Colonic mucosa (tissue), 4 donors: Measurements from ENCODE around the gene RPS19. TPM values are rescaled to one million over a fixed set of nuclear protein-coding genes. Genes with fewer than 3 reads are reported as not detected.
"Not testable (repeated sequence)": the region's sequence is repeated elsewhere in the genome, so short reads cannot be mapped to it uniquely, and the experiment has no call there.

Source experiments
- DNase-seq: peaks from one replicate; pipeline ENCODE4 v3.0.0-alpha.2; 2020
- H3K27ac ChIP-seq: fragments of 200-600 bp; one replicate; pipeline ENCODE4 v1.8.0; 2021
- H3K27me3 ChIP-seq: fragments of 200-600 bp; one replicate; pipeline ENCODE4 v1.8.0; 2021
- H3K36me3 ChIP-seq: fragments of 200-600 bp; one replicate; pipeline ENCODE4 v1.8.0; 2021
- H3K4me1 ChIP-seq: fragments of 200-600 bp; one replicate; pipeline ENCODE4 v1.8.0; 2021; ENCODE audit warnings: mild to moderate bottlenecking
- H3K4me3 ChIP-seq: fragments of 200-600 bp; one replicate; pipeline ENCODE4 v1.8.0; 2021
- H3K9ac ChIP-seq, 2 donors: one replicate each; pipeline ENCODE4 v1.7.0; 2013; ENCODE audit warnings: control low read depth in 2 of 2, low read depth in 2 of 2, low read length in 2 of 2
- H3K9me3 ChIP-seq: fragments of 200-600 bp; one replicate; pipeline ENCODE4 v1.8.0; 2021
- CTCF ChIP-seq: fragments of 200-600 bp; IDR thresholded peaks from one replicate; pipeline ENCODE4 v1.8.0; 2022; ENCODE audit warnings: antibody characterized with exemption, mild to moderate bottlenecking
- intact Hi-C: fragments of 100-400 bp; cut with DNase I; formaldehyde crosslinking; loops from one replicate; pipeline ENCODE4 v1.14.1; 2022
- total RNA-seq, 2 donors: library from RNA; stranded (reverse); fragmentation: NEBNext Ultra II Directional in 1 of 2; extraction: Animal tissue kit (Norgen Biotek cat#: 25700) in 1 of 2; gene quantifications; one replicate each; pipeline ENCODE4 v1.2.1, GENCODE V29; 2021
- donor health status: healthy.
- donor health status: DM: no; HTN: no; CAD: no.
- donor health status: DM: no; HTN: no; CAD: no.

Gene RPS19
- total RNA-seq, 2 donors from 2014 or later, result 1,710 to 2,039 TPM

- H3K27me3 ChIP-seq, result no peaks in the 10 kb centered on the region
- H3K36me3 ChIP-seq, result peaks cover 30% of the 10 kb centered on the region
- no peak for DNase-seq
- H3K9ac ChIP-seq, result no peak overlapping the region
- TF ChIP-seq CTCF, result no peak
- no peak overlapping the region for H3K27ac ChIP-seq
- intact Hi-C loops, result no loop called here
- no peaks in the 10 kb centered on the region for H3K9me3 ChIP-seq
- H3K4me3 ChIP-seq, result no peak overlapping the region
- H3K4me1 ChIP-seq, result peaks cover 5% of the 10 kb centered on the region
Observed at GRCh38 chr19:41869374-41869955, 9.4 kb downstream of the RPS19 start.

- intact Hi-C loops, result loop anchor here (5.0 kb wide), 1 partner anchor 82 kb away; no protein-coding TSS in a partner anchor
- Histone ChIP-seq H3K4me3 (no peak overlapping the region), H3K36me3 (peaks cover 25% of the 10 kb centered on the region), H3K4me1 (peaks cover 5% of the 10 kb centered on the region), H3K9ac (peak overlapping the region in 1 of 2 donors; percentile 28), H3K9me3 (no peaks in the 10 kb centered on the region), H3K27me3 (no peaks in the 10 kb centered on the region), H3K27ac (peak overlapping the region; percentile 26)
- DNase-seq, result no peak
- TF ChIP-seq CTCF, result no peak
Observed at GRCh38 chr19:41870401-41870873, 10.4 kb downstream of the RPS19 start.

- Histone ChIP-seq H3K27me3 (no peaks in the 10 kb centered on the region), H3K9me3 (no peaks in the 10 kb centered on the region), H3K27ac (peak overlapping the region; percentile 44), H3K4me3 (no peak overlapping the region), H3K36me3 (peaks cover 25% of the 10 kb centered on the region), H3K9ac (peak overlapping the region in 1 of 2 donors; percentile 46), H3K4me1 (peaks cover 5% of the 10 kb centered on the region)
- DNase-seq, result no peak
- intact Hi-C loops, result loop anchor here (5.0 kb wide), 1 partner anchor 81 kb away; no protein-coding TSS in a partner anchor
- no peak for TF ChIP-seq CTCF
Observed at GRCh38 chr19:41871573-41872383, 11.7 kb downstream of the RPS19 start.

- Histone ChIP-seq H3K9me3 (no peaks in the 10 kb centered on the region), H3K4me1 (peaks cover 5% of the 10 kb centered on the region), H3K9ac (no peak overlapping the region), H3K27me3 (no peaks in the 10 kb centered on the region), H3K27ac (peak overlapping the region; percentile 44), H3K36me3 (peaks cover 25% of the 10 kb centered on the region), H3K4me3 (no peak overlapping the region)
- no peak for TF ChIP-seq CTCF
- intact Hi-C loops, result loop anchor here (5.0 kb wide), 1 partner anchor 80 kb away; no protein-coding TSS in a partner anchor
- DNase-seq, result no peak
Observed at GRCh38 chr19:41872384-41872774, 12.3 kb downstream of the RPS19 start.

GRCh38 chr19:41872775-41873647 is 13.0 kb downstream of the RPS19 start:
- TF ChIP-seq CTCF, result peak; percentile 82
- peak; percentile 89 for DNase-seq
- Histone ChIP-seq H3K27me3 (no peaks in the 10 kb centered on the region), H3K9me3 (no peaks in the 10 kb centered on the region), H3K36me3 (peaks cover 25% of the 10 kb centered on the region), H3K9ac (no peak overlapping the region), H3K4me1 (peaks cover 5% of the 10 kb centered on the region), H3K27ac (no peak overlapping the region), H3K4me3 (no peak overlapping the region)
- intact Hi-C loops, result loop anchor here (1.0 to 5.0 kb wide), 2 partner anchors 62 to 79 kb away; no protein-coding TSS in a partner anchor

- H3K27ac ChIP-seq, H3K27me3 ChIP-seq, H3K4me3 ChIP-seq, H3K9ac ChIP-seq, DNase-seq, intact Hi-C loops, H3K4me1 ChIP-seq, H3K9me3 ChIP-seq, H3K36me3 ChIP-seq: not testable (repeated sequence)
Observed at GRCh38 chr19:41875973-41876372, 15.9 kb downstream of the RPS19 start.
